Glomerular endothelial cell (primary cell): ENCODE data around the gene DUOX1. TPM values are rescaled to one million over a fixed set of nuclear protein-coding genes. Genes with fewer than 3 reads are reported as not detected.
"Not testable (repeated sequence)": the region's sequence is repeated elsewhere in the genome, so short reads cannot be mapped to it uniquely, and the experiment has no call there.

Experiments
- DNase-seq: peaks from one replicate; pipeline ENCODE4 v3.0.0-alpha.2; 2011; ENCODE audit warnings: low read depth, low spot score; ENCODE audit errors: extremely low read depth
- total RNA-seq: library from RNA; depleted of rRNA; stranded (reverse); fragments of >200 nt; gene quantifications from 2 replicates; pipeline ENCODE4 v1.2.3, GENCODE V29; 2015

The DUOX1 gene
- total RNA-seq, 1 donor from 2014 or later, result not detected

DNA sequence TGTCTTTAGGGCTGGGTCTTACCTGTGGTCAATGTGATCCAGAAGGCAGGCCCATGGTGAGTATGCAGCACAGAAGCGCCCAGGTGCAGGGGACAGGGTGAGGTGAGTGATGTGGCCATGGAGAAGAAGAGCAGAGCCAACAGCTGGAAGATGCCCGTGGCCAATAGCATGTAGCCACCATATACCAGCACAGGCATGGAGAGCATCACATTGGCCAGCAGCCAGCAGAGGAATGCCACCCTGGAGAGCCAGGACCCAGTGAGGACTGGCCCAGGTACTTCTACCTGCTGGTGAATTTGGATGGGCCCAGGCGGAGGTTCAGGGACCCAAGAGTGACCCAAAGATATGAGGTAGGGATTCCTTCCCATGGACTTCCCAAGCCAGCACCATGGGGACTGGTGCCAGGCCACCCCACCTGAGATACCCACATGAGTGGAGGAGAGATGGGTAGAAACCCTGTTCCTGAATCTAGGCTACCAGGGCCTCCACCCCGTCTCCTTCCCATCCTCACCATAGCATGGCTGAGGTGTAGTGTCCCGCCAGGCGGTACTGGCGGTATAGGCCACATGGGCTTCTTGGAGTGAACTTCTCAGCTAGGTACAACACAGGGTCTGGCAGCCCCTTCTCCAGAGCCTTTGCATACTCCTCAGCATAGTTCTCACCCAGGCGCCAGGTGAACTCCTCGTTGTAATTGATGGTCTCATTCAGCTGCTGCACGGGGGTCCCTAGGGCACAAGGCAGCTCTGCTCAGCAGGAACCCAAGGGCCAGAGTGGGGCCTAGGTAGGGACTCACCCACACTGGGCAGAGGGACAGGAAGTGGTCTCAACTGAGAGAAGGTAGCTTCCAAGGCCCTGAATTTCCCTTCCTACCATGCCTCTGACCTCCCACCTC, 9.5 kb upstream of the DUOX1 start:
- no peak for DNase-seq

DNA sequence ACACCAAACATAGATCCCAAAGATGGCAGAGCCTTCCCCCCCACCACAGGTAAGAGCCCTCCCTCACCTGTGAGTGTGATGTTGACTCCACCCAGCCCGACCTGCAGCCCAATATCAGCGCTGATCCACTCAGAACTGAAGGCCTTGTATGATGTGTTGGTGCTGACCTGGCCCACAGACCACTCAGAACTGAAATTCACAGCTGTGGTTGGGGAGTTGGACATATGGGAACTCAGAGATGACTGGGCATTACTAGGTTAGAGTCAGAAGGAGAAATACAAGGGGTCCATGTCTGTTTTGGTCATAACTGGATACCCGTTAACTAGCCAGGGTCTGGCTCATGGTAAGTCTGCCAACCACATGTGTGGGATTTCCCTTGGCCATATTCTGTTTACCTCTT, 8.8 kb upstream of the DUOX1 start:
- no peak for DNase-seq

DNA sequence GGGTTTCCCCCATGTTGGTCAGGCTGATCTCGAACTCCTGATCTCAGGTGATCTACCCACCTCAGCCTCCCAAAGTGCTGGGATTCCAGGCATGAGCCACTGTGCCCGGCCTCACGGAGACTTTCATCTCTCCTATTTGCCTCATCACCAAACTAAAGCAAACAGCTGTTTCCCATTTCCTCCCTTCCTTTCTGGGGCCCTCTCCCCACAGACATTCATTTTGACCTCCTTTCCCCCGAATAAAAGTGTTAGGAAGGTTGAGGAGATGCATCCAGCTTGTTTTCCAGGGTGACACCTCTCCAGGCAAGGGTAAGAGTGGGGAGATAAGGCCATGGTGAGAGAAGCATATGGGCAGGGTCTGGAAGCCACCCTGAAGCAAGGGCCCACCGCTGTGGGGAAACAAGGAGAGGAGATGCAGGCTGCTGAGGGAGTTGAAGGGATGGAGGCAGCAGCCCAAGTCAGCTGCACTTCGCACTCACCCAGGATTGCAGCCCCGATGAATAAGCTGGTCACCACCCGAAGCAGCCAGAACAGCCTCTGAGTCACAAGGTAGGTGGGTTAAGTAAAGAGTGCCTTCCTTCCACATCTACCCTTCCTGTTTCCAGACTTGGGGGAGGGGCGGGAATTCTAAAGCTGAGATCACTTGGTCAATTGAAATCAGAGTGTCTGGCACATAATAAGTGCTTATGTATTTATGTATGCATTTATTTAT, 7.9 kb upstream of the DUOX1 start:
- no peak for DNase-seq

DNA sequence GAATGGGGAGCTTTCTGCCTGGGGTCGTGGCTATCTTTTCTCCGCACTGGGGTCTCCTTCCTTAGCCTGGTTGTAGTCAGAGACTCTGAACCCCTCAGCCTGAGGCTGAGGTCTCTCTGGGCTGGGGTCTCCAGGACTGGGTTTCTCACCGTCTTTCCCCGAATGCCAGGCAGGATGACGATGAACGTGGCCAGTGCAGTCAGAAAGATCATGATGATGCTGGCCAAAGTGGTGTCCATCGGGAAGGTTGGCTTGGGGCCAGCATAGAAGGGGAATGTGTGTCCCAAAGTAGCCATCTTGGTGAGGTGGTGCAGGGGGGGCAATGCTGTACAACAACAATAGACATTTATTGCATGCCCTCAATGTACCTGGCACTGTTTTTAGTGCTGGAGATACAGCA, 7.1 kb upstream of the DUOX1 start:
- DNase-seq, result no peak

DNA sequence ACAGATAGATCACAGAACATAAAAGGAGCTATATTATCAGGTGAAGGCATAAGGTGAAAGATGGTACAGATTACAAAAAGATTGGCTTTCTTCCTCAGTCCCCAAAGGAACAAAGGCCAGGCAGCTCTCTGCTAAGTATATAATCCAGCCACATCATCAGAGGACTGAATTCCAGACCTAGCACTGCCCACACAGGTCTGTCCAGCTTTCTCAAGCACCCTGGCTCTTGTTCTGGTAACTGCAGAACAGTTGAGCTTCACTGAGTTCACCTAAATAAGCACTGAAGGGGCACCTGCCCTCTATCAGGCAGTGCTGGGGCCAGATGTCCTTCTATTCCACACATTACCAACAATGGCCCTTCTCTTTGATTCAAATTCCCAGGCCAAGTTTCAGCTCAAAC, 6.4 kb upstream of the DUOX1 start:
- no peak for DNase-seq

GRCh38 chr15:45126535-45127158, 3.1 kb upstream of the DUOX1 start:
- no peak for DNase-seq

- no peak for DNase-seq
Measured at GRCh38 chr15:45128971-45129639, 689 bp upstream of the DUOX1 start.

GRCh38 chr15:45130291-45131000, 652 bp downstream of the DUOX1 start:
- no peak for DNase-seq

DNA sequence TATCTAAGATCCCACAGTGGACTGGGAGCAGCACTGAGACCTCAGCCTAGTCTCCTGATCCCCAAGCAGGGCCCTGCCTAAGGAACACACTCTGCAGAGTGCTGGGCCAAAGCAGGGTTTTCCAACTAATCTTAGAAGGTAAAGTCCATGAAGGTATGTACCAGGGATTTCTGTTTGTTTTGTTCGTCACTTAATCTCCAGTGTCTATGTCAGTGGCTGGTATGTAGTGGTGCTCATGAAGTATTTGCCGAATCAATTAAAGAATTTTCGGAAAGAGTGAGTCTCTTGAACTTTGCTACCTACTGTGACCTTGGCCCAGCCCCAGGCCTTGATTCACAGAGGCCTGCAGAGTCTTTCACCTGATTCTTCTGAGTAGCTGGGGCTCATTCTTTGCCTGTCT, 1.7 kb downstream of the DUOX1 start:
- DNase-seq, result no peak

- no peak for DNase-seq
Measured at GRCh38 chr15:45132844-45133560, 3.2 kb downstream of the DUOX1 start.

GRCh38 chr15:45133561-45133920, 3.7 kb downstream of the DUOX1 start:
- DNase-seq, result no peak

- no peak for DNase-seq
Measured at GRCh38 chr15:45134046-45134445, 4.3 kb downstream of the DUOX1 start.

DNA sequence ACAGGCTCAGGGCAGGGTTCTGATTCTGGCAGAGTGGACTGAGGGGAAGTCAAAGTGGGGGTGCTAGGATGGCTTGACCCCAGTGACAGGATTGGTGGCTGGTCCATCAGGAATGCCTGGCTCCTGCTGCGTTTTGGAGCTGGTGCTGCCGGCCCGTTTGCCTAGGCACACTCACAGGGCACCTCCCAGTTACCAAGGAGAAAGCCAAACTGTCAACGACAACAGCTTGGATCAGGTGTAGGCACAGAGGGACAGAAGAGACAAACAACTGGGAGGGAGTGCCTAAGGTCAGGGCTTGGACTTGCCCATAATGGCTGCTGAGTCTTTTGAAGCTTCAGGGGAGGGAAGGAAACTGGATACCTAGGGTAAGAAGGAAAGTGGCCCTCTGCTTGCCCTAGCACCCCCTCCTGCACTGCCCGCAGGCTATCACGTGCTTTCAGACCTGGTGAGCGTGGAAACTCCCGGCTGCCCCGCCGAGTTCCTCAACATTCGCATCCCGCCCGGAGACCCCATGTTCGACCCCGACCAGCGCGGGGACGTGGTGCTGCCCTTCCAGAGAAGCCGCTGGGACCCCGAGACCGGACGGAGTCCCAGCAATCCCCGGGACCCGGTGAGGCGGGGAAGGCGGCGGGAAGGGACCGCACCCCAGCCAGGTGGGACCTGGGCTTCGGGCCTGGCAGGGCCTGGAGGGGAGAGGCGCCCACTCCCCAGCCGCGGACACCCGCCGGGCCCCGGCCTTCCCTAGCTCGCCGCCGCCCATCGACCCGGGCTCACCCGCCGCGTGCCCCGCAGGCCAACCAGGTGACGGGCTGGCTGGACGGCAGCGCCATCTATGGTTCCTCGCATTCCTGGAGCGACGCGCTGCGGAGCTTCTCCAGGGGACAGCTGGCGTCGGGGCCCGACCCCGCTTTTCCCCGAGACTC, 5.1 kb downstream of the DUOX1 start:
- DNase-seq, result no peak

DNA sequence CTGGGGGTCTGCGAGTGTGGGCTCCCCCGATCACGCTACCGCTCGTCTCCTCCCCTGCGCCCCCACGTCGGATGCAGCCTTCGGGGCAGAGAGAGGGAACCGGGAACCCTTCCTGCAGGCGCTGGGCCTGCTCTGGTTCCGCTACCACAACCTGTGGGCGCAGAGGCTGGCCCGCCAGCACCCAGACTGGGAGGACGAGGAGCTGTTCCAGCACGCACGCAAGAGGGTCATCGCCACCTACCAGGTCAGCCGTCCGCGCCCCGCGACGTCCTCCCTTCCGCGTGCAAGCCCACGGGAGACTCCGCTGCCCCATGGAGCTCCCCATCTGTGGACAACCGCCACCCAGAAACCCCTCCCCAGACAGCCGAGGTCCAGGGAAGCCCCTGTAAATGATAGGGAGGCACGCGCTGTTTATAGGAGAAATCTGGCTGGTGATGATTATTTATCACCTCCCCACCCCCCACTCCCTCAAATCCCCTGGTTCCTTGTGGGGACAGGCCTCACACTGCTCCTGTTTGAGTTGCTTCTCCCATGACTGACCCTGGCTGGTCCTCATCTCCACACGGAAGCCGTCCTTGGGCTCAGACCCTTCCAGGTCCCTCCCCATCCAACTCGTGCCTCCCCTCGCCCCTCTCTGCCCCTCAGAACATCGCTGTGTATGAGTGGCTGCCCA, 6.0 kb downstream of the DUOX1 start:
- not testable (repeated sequence) for DNase-seq

DNA sequence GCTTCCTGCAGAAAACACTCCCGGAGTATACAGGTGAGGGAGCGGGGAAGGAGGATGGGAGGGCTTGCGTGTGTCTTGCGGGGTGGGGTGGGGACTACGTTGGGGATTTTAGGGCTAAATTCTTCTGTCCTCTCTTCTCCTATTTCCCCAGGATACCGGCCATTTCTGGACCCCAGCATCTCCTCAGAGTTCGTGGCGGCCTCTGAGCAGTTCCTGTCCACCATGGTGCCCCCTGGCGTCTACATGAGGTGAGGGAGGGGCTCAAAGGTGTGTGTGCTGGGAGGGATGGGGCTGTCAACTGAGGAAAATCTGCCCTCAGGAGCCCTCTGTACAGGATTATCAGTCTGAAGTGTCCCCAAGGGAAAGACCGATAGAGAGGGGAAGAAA, 6.6 kb downstream of the DUOX1 start:
- DNase-seq, result no peak

GRCh38 chr15:45137703-45138102, 7.9 kb downstream of the DUOX1 start:
- DNase-seq, result no peak

- no peak for DNase-seq
Measured at GRCh38 chr15:45138814-45139765, 9.3 kb downstream of the DUOX1 start.
